CD4-positive, alpha-beta T cell treated with Interleukin-2 at 100 ng/mL for 4 hours (primary cell): Measurements from ENCODE around the gene SLC6A18.

Experiments used
- DNase-seq: peaks from one replicate; pipeline ENCODE4 v3.0.0-alpha.2; 2020; ENCODE audit warnings: low spot score

Gene SLC6A18

GRCh38 chr5:1231354-1231905 lies 6.2 kb downstream of the SLC6A18 start:
- DNase-seq, result no peak

DNA sequence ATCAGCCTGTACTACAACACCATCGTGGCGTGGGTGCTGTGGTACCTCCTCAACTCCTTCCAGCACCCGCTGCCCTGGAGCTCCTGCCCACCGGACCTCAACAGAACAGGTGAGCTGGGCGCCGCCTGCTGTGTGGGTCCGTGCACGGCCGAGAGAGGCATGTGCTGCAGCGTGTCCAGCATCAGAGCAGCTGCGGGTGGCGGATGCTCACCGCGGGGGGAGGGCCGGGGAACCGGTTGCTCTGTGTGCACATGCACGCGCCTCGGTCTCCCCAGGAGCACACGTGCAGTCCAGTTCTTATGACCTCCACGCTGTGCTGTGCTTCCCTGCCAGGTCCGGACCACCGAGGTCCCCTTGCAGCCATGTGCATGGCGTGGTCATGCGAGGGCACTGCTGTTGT lies 7.6 kb downstream of the SLC6A18 start:
- no peak for DNase-seq

DNA sequence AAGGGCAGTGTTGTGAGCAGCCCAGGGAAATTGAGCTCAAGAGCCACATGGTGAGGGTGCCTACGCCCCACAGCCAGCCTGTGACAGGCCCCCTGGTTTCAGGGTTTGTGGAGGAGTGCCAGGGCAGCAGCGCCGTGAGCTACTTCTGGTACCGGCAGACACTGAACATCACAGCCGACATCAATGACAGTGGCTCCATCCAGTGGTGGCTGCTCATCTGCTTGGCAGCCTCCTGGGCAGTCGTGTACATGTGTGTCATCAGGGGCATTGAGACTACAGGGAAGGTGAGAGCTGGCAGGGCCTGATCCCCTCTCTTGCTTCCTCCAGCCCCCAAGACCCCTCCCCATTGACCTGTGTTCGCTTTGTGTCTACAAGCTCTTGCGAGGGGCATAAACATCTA lies 10.2 kb downstream of the SLC6A18 start:
- DNase-seq, result no peak

DNA sequence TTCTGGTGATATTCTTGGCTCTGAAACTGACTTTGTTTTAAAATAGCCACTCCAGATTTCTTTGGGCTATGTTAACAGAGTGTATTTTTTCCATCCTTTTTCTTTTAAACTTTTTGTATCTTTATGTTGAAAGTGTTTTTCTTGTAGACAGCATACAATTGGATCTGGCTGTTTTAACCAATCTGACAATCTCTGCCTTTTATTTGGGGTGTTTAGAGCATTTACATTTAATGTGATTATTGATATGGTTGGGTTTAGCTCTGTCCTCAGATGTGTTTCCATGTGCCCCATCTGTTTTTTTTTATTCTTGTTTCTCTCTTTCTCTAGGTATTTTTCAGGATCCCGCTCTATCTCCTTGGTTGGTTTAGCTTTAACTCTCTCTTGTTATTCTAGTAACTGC lies 10.7 kb downstream of the SLC6A18 start:
- no peak for DNase-seq

- DNase-seq, result no peak
Observed at GRCh38 chr5:1239505-1240251, 14.5 kb downstream of the SLC6A18 start.

- no peak for DNase-seq
Observed at GRCh38 chr5:1240496-1241260, 15.5 kb downstream of the SLC6A18 start.

DNA sequence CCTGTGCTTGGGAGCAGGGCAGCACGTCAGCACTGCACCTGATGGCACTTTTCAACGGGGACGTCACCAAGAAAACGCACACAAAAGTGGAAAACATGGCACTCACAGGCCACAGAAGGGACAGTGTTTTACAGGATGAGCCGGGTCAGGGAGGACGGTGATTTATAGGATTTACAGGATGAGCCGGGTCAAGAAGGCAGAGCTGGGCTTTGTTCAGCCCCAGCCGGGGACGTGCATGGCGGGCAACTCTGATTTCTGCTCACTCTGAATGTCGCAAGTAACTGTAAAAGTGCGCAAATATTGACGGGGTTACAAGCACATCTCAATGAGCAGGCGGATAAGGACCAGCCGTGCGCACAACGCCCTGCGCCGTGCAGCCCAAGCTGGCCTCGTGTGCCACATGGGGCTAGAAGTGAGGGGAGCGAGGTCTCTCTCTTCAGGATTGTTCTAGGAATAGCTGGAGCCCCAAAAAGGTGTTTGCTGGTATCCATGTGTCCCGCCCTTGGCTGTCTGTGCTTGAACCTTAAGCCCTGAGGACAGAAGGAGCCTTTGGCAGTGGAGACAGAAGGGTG lies 16.4 kb downstream of the SLC6A18 start:
- no peak for DNase-seq

DNA sequence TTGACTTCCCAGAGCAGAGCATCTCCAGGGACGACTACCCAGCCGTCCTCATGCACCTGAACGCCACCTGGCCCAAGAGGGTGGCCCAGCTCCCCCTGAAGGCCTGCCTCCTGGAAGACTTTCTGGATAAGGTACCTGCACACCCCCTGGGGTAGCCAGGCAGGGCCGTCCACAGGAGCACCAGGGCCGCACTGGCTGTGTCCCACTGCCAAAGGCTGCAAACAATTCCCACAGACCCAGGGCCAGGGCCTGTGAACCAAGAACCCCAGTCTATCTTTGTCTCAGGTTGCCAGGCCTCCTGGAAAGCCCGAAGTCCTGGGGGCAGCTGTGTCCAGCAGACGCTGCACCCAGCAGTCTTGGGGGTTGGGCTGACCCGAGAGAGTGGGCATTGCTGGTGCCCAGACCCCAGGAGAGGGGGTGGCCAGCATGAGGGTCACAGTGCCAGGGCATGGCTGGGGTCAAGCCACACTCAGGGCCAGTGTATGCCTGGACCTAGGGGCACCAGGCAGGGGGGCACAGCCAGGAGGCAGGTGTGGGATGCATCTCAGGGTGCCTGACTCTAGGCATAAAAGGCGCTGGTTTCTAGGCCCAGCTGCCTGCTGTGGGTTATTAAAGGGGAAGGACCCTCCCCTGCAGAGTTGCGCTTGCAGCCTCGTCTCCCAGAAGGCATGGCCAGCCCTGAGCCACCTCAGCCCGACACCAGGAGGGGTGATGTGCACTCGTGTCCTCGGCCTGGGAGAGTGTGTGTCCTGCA lies 17.7 kb downstream of the SLC6A18 start:
- DNase-seq, result no peak

- no peak for DNase-seq
Observed at GRCh38 chr5:1243487-1244130, 18.4 kb downstream of the SLC6A18 start.

DNA sequence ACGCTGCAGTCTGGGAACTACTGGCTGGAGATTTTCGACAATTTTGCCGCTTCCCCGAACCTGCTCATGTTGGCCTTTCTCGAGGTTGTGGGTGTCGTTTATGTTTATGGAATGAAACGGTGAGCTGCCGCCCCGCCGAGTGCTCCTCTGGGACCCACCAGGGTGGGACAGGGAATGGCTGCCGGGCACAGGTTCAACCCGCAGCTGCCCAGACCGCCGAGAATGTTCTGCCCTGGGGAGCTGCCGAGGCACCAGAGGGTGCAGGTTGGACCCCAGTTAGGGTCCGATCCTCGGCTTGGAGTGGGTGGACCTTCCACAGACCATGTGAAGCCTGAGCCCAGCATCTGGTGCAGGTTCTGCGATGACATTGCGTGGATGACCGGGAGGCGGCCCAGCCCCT lies 19.1 kb downstream of the SLC6A18 start:
- DNase-seq, result no peak

GRCh38 chr5:1244976-1245375 lies 19.8 kb downstream of the SLC6A18 start:
- DNase-seq, result no peak

GRCh38 chr5:1245905-1246576 lies 20.9 kb downstream of the SLC6A18 start:
- DNase-seq, result no peak

GRCh38 chr5:1246711-1247431 lies 21.7 kb downstream of the SLC6A18 start:
- no peak for DNase-seq

DNA sequence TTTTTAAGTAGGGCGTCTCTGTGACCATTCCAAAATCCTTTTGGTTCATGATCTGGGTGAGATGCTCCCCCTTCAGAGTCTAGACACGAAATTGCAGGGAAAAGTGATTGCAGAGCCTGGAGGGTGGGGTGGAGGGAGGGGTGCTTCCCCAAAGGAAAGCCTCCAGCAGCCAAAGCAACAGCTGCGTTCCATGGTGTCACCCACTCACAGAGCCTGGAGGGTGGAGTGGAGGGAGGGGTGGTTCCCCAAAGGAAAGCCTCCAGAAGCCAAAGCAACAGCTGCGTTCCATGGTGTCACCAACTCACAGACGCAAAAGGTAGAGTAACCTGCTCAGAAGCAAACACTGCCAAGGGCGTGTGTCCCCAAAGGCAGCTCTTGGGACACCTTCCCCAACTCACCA lies 22.6 kb downstream of the SLC6A18 start:
- DNase-seq, result no peak

GRCh38 chr5:1249366-1250280 lies 24.4 kb downstream of the SLC6A18 start:
- DNase-seq, result no peak

GRCh38 chr5:1251678-1252580 lies 26.7 kb downstream of the SLC6A18 start:
- DNase-seq, result no peak

- DNase-seq, result no peak
Observed at GRCh38 chr5:1252681-1253080, 27.5 kb downstream of the SLC6A18 start.

DNA sequence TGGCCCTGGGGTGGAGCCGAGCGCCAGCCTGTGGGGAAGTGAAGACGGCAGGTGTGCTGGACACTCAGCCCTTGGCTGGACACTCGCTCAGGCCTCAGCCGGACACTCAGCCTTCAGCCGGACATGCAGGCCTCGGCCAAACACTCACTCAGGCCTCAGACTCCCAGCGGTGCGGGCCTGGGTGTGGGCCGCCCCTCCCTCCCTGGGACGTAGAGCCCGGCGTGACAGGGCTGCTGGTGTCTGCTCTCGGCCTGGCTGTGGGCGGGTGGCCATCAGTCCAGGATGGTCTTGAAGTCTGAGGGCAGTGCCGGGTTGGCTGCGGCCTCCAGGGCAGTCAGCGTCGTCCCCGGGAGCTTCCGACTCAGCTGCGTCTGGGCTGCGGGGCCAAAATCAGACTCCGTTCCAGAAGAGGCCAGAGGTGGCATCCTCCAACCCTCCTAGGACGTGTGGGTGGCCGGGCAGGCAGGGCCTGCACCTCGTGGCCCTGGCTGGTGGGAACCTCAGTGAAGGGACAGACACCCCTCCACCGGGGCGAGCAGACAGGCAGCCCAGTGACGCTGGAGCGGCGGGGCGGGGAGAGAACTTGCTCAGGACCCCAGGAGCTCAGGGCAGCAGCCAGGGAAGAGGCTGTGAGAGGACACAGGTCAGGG lies 28.4 kb downstream of the SLC6A18 start:
- no peak for DNase-seq
